ENCODE results near the gene ZMYND11.

ZMYND11 gene

GRCh38 chr10:285216-285615 is 150.0 kb downstream of the ZMYND11 start:
- Histone ChIP-seq H3K27me3 (ENCODE audit: control insufficient read depth in 5 of 5, insufficient read depth in 4 of 5, low read length in 5 of 5) (no peaks in the 10 kb centered on the region), H3K9me3 (ENCODE audit: control insufficient read depth in 5 of 5, low read length in 5 of 5) (no peaks in the 10 kb centered on the region), H3K4me3 (ENCODE audit: low read depth in 1 of 5, low read length in 5 of 5) (no peak overlapping the region), H3K27ac (ENCODE audit: low read depth, low read length) (no peak overlapping the region), H3K36me3 (ENCODE audit: control insufficient read depth in 5 of 5, insufficient read depth in 5 of 5, low read length in 5 of 5) (peaks cover 13 to 97% (median 78%) of the 10 kb centered on the region in 5 donors), H3K9ac (ENCODE audit: low read length in 5 of 5) (no peak overlapping the region), H3K4me1 (ENCODE audit: control insufficient read depth in 5 of 5, insufficient read depth in 5 of 5, low read length in 5 of 5) (peaks cover 0 to 5% (median 0%) of the 10 kb centered on the region in 5 donors)

GRCh38 chr10:287026-287709 is 151.9 kb downstream of the ZMYND11 start:
- Histone ChIP-seq H3K9ac (ENCODE audit: low read length in 5 of 5) (no peak overlapping the region), H3K9me3 (ENCODE audit: control insufficient read depth in 5 of 5, low read length in 5 of 5) (no peaks in the 10 kb centered on the region), H3K27me3 (ENCODE audit: control insufficient read depth in 5 of 5, insufficient read depth in 4 of 5, low read length in 5 of 5) (no peaks in the 10 kb centered on the region), H3K4me1 (ENCODE audit: control insufficient read depth in 5 of 5, insufficient read depth in 5 of 5, low read length in 5 of 5) (peaks cover 0 to 5% (median 2%) of the 10 kb centered on the region in 5 donors), H3K27ac (ENCODE audit: low read depth, low read length) (no peak overlapping the region), H3K4me3 (ENCODE audit: low read depth in 1 of 5, low read length in 5 of 5) (no peak overlapping the region), H3K36me3 (ENCODE audit: control insufficient read depth in 5 of 5, insufficient read depth in 5 of 5, low read length in 5 of 5) (peaks cover 9 to 97% (median 80%) of the 10 kb centered on the region in 5 donors)

GRCh38 chr10:287814-288213 is 152.6 kb downstream of the ZMYND11 start:
- Histone ChIP-seq H3K27me3 (ENCODE audit: control insufficient read depth in 5 of 5, insufficient read depth in 4 of 5, low read length in 5 of 5) (no peaks in the 10 kb centered on the region), H3K4me3 (ENCODE audit: low read depth in 1 of 5, low read length in 5 of 5) (no peak overlapping the region), H3K27ac (ENCODE audit: low read depth, low read length) (no peak overlapping the region), H3K4me1 (ENCODE audit: control insufficient read depth in 5 of 5, insufficient read depth in 5 of 5, low read length in 5 of 5) (peaks cover 0 to 5% (median 2%) of the 10 kb centered on the region in 5 donors), H3K36me3 (ENCODE audit: control insufficient read depth in 5 of 5, insufficient read depth in 5 of 5, low read length in 5 of 5) (peaks cover 9 to 97% (median 78%) of the 10 kb centered on the region in 5 donors), H3K9ac (ENCODE audit: low read length in 5 of 5) (no peak overlapping the region), H3K9me3 (ENCODE audit: control insufficient read depth in 5 of 5, low read length in 5 of 5) (no peaks in the 10 kb centered on the region)

GRCh38 chr10:288316-289200 is 153.3 kb downstream of the ZMYND11 start:
- Histone ChIP-seq H3K27ac (ENCODE audit: low read depth, low read length) (no peak overlapping the region), H3K9ac (ENCODE audit: low read length in 5 of 5) (no peak overlapping the region), H3K36me3 (ENCODE audit: control insufficient read depth in 5 of 5, insufficient read depth in 5 of 5, low read length in 5 of 5) (peaks cover 9 to 94% (median 73%) of the 10 kb centered on the region in 5 donors), H3K4me1 (ENCODE audit: control insufficient read depth in 5 of 5, insufficient read depth in 5 of 5, low read length in 5 of 5) (peaks cover 0 to 5% (median 2%) of the 10 kb centered on the region in 5 donors), H3K4me3 (ENCODE audit: low read depth in 1 of 5, low read length in 5 of 5) (no peak overlapping the region), H3K9me3 (ENCODE audit: control insufficient read depth in 5 of 5, low read length in 5 of 5) (no peaks in the 10 kb centered on the region), H3K27me3 (ENCODE audit: control insufficient read depth in 5 of 5, insufficient read depth in 4 of 5, low read length in 5 of 5) (no peaks in the 10 kb centered on the region)

- Histone ChIP-seq H3K36me3 (ENCODE audit: control insufficient read depth in 5 of 5, insufficient read depth in 5 of 5, low read length in 5 of 5) (peaks cover 6 to 84% (median 64%) of the 10 kb centered on the region in 5 donors), H3K4me3 (ENCODE audit: low read depth in 1 of 5, low read length in 5 of 5) (no peak overlapping the region), H3K27ac (ENCODE audit: low read depth, low read length) (no peak overlapping the region), H3K27me3 (ENCODE audit: control insufficient read depth in 5 of 5, insufficient read depth in 4 of 5, low read length in 5 of 5) (no peaks in the 10 kb centered on the region), H3K4me1 (ENCODE audit: control insufficient read depth in 5 of 5, insufficient read depth in 5 of 5, low read length in 5 of 5) (peaks cover 0 to 5% (median 2%) of the 10 kb centered on the region in 5 donors), H3K9ac (ENCODE audit: low read length in 5 of 5) (no peak overlapping the region), H3K9me3 (ENCODE audit: control insufficient read depth in 5 of 5, low read length in 5 of 5) (no peaks in the 10 kb centered on the region)
Measured at GRCh38 chr10:289581-289980, 154.3 kb downstream of the ZMYND11 start.

- Histone ChIP-seq H3K27ac (ENCODE audit: low read depth, low read length) (no peak overlapping the region), H3K9me3 (ENCODE audit: control insufficient read depth in 5 of 5, low read length in 5 of 5) (no peaks in the 10 kb centered on the region), H3K9ac (ENCODE audit: low read length in 5 of 5) (no peak overlapping the region), H3K27me3 (ENCODE audit: control insufficient read depth in 5 of 5, insufficient read depth in 4 of 5, low read length in 5 of 5) (no peaks in the 10 kb centered on the region), H3K36me3 (ENCODE audit: control insufficient read depth in 5 of 5, insufficient read depth in 5 of 5, low read length in 5 of 5) (peaks cover 5 to 78% (median 59%) of the 10 kb centered on the region in 5 donors), H3K4me3 (ENCODE audit: low read depth in 1 of 5, low read length in 5 of 5) (no peak overlapping the region), H3K4me1 (ENCODE audit: control insufficient read depth in 5 of 5, insufficient read depth in 5 of 5, low read length in 5 of 5) (peaks cover 0 to 5% (median 2%) of the 10 kb centered on the region in 5 donors)
Measured at GRCh38 chr10:290026-290725, 154.9 kb downstream of the ZMYND11 start.

- Histone ChIP-seq H3K4me1 (ENCODE audit: control insufficient read depth in 5 of 5, insufficient read depth in 5 of 5, low read length in 5 of 5) (peaks cover 0 to 10% (median 10%) of the 10 kb centered on the region in 5 donors), H3K9ac (ENCODE audit: low read length in 5 of 5) (no peak overlapping the region), H3K4me3 (ENCODE audit: low read depth in 1 of 5, low read length in 5 of 5) (no peak overlapping the region)
Measured at GRCh38 chr10:293636-294035, 158.4 kb downstream of the ZMYND11 start.

GRCh38 chr10:297567-297966 is 162.3 kb downstream of the ZMYND11 start:
- Histone ChIP-seq H3K4me1 (ENCODE audit: control insufficient read depth in 5 of 5, insufficient read depth in 5 of 5, low read length in 5 of 5) (peaks cover 0 to 10% (median 8%) of the 10 kb centered on the region in 5 donors), H3K27me3 (ENCODE audit: control insufficient read depth in 5 of 5, insufficient read depth in 4 of 5, low read length in 5 of 5) (no peaks in the 10 kb centered on the region), H3K36me3 (ENCODE audit: control insufficient read depth in 5 of 5, insufficient read depth in 5 of 5, low read length in 5 of 5) (peaks cover 0 to 35% (median 22%) of the 10 kb centered on the region in 5 donors), H3K9me3 (ENCODE audit: control insufficient read depth in 5 of 5, low read length in 5 of 5) (no peaks in the 10 kb centered on the region), H3K4me3 (ENCODE audit: low read depth in 1 of 5, low read length in 5 of 5) (peak overlapping the region in 3 of 5 donors; percentile 8 to 36 (median 29)), H3K9ac (ENCODE audit: low read length in 5 of 5) (no peak overlapping the region), H3K27ac (ENCODE audit: low read depth, low read length) (peak overlapping the region; percentile 38)

More at GRCh38 chr10:293636-294035, 158.4 kb downstream of the ZMYND11 start:
- no peaks in the 10 kb centered on the region for H3K27me3 ChIP-seq (ENCODE audit: control insufficient read depth in 5 of 5, insufficient read depth in 4 of 5, low read length in 5 of 5)
- H3K27ac ChIP-seq (ENCODE audit: low read depth, low read length): no peak overlapping the region
- no peaks in the 10 kb centered on the region for H3K9me3 ChIP-seq (ENCODE audit: control insufficient read depth in 5 of 5, low read length in 5 of 5)
- H3K36me3 ChIP-seq (ENCODE audit: control insufficient read depth in 5 of 5, insufficient read depth in 5 of 5, low read length in 5 of 5): peaks cover 0 to 50% (median 36%) of the 10 kb centered on the region in 5 donors

GRCh38 chr10:298033-298432 is 162.8 kb downstream of the ZMYND11 start:
- no peak overlapping the region for H3K9ac ChIP-seq (ENCODE audit: low read length in 5 of 5)

More at GRCh38 chr10:298033-298432, 162.8 kb downstream of the ZMYND11 start:
- Histone ChIP-seq H3K27ac (ENCODE audit: low read depth, low read length) (no peak overlapping the region), H3K4me1 (ENCODE audit: control insufficient read depth in 5 of 5, insufficient read depth in 5 of 5, low read length in 5 of 5) (peaks cover 0 to 10% (median 8%) of the 10 kb centered on the region in 5 donors), H3K4me3 (ENCODE audit: low read depth in 1 of 5, low read length in 5 of 5) (no peak overlapping the region), H3K9me3 (ENCODE audit: control insufficient read depth in 5 of 5, low read length in 5 of 5) (no peaks in the 10 kb centered on the region), H3K36me3 (ENCODE audit: control insufficient read depth in 5 of 5, insufficient read depth in 5 of 5, low read length in 5 of 5) (peaks cover 0 to 35% (median 24%) of the 10 kb centered on the region in 5 donors), H3K27me3 (ENCODE audit: control insufficient read depth in 5 of 5, insufficient read depth in 4 of 5, low read length in 5 of 5) (no peaks in the 10 kb centered on the region)

All from subcutaneous abdominal adipose tissue (tissue), 5 donors.